HG03196 (cell line): ENCODE results near the gene TEAD4.

Experiments used
- ATAC-seq: cut with Tn5 transposase; IDR thresholded peaks from one replicate; pipeline ENCODE4 v1.9.1; 2021; ENCODE audit not compliant: unreplicated experiment

TEAD4 gene

GRCh38 chr12:3077572-3078081 is 118.4 kb downstream of the TEAD4 start:
- no peak for ATAC-seq

- no peak for ATAC-seq
Measured at GRCh38 chr12:3078086-3078820, 119.1 kb downstream of the TEAD4 start.

GRCh38 chr12:3081091-3081490 is 121.9 kb downstream of the TEAD4 start:
- ATAC-seq = no peak

- ATAC-seq = no peak
Measured at GRCh38 chr12:3081886-3082285, 122.7 kb downstream of the TEAD4 start.

GRCh38 chr12:3083241-3083920 is 124.2 kb downstream of the TEAD4 start:
- no peak for ATAC-seq

GRCh38 chr12:3083921-3084347 is 124.7 kb downstream of the TEAD4 start:
- no peak for ATAC-seq

- ATAC-seq = no peak
Measured at GRCh38 chr12:3084742-3085141, 125.5 kb downstream of the TEAD4 start.

GRCh38 chr12:3085341-3086139 is 126.3 kb downstream of the TEAD4 start:
- no peak for ATAC-seq

GRCh38 chr12:3086211-3086610 is 127.0 kb downstream of the TEAD4 start:
- ATAC-seq = no peak

- no peak for ATAC-seq
Measured at GRCh38 chr12:3086729-3087323, 127.6 kb downstream of the TEAD4 start.

- no peak for ATAC-seq
Measured at GRCh38 chr12:3087758-3088650, 128.8 kb downstream of the TEAD4 start.

- ATAC-seq = no peak
Measured at GRCh38 chr12:3089588-3089987, 130.4 kb downstream of the TEAD4 start.
